Nephron progenitor cell (in vitro differentiated cells): ENCODE results near the gene SPATA9.
"Not testable (repeated sequence)": the region's sequence is repeated elsewhere in the genome, so short reads cannot be mapped to it uniquely, and the experiment has no call there.

ENCODE experiments used
- DNase-seq: peaks from one replicate; pipeline ENCODE4 v3.0.0; 2021
- H3K27ac Mint-ChIP-seq: 2 replicates; pipeline ENCODE4 v1.8.0; 2021; ENCODE audit warnings: mild to moderate bottlenecking, moderate library complexity, mixed read lengths
- H3K27me3 Mint-ChIP-seq: 2 replicates; pipeline ENCODE4 v1.8.0; 2021; ENCODE audit warnings: mild to moderate bottlenecking, low read depth, mixed read lengths; ENCODE audit not compliant: poor library complexity
- H3K36me3 Mint-ChIP-seq: 2 replicates; pipeline ENCODE4 v1.8.0; 2021; ENCODE audit warnings: low read depth, mixed read lengths
- H3K4me1 Mint-ChIP-seq: 2 replicates; pipeline ENCODE4 v1.8.0; 2021; ENCODE audit warnings: mixed read lengths
- H3K4me3 Mint-ChIP-seq: 2 replicates; pipeline ENCODE4 v1.8.0; 2021; ENCODE audit warnings: mild to moderate bottlenecking, moderate library complexity, mixed read lengths
- H3K9me3 Mint-ChIP-seq: 2 replicates; pipeline ENCODE4 v1.8.0; 2021; ENCODE audit warnings: mild to moderate bottlenecking, moderate library complexity, mixed read lengths
- CTCF ChIP-seq: fragments of 200-600 bp; sonication (generic); IDR thresholded peaks from 2 replicates; pipeline ENCODE4 v1.5.0; 2021; ENCODE audit warnings: antibody characterized with exemption

Gene SPATA9

GRCh38 chr5:95644351-95645042, 38.3 kb downstream of the SPATA9 start:
- H3K36me3 Mint-ChIP-seq, result no peaks in the 10 kb centered on the region
- H3K9me3 Mint-ChIP-seq, result no peaks in the 10 kb centered on the region
- TF ChIP-seq CTCF, result peak; percentile 63
- H3K4me1 Mint-ChIP-seq, result peaks cover 10% of the 10 kb centered on the region
- no peaks in the 10 kb centered on the region for H3K27me3 Mint-ChIP-seq
- H3K27ac Mint-ChIP-seq, result no peak overlapping the region
- H3K4me3 Mint-ChIP-seq, result no peak overlapping the region
- DNase-seq, result peak; percentile 27

GRCh38 chr5:95643152-95643551, 39.6 kb downstream of the SPATA9 start:
- Mint-ChIP-seq H3K27ac (no peak overlapping the region), H3K4me3 (no peak overlapping the region), H3K36me3 (no peaks in the 10 kb centered on the region), H3K27me3 (peaks cover 2% of the 10 kb centered on the region), H3K4me1 (peaks cover 9% of the 10 kb centered on the region), H3K9me3 (no peaks in the 10 kb centered on the region)
- DNase-seq, result no peak
- no peak for TF ChIP-seq CTCF

GRCh38 chr5:95641741-95642220, 41.0 kb downstream of the SPATA9 start:
- no peak overlapping the region for H3K27ac Mint-ChIP-seq
- H3K27me3 Mint-ChIP-seq, result peaks cover 2% of the 10 kb centered on the region
- peaks cover 5% of the 10 kb centered on the region for H3K4me1 Mint-ChIP-seq
- no peak overlapping the region for H3K4me3 Mint-ChIP-seq
- H3K9me3 Mint-ChIP-seq, result no peaks in the 10 kb centered on the region
- no peaks in the 10 kb centered on the region for H3K36me3 Mint-ChIP-seq
- DNase-seq, result no peak
- TF ChIP-seq CTCF, result no peak

- Mint-ChIP-seq H3K36me3 (no peaks in the 10 kb centered on the region), H3K9me3 (peaks cover 2% of the 10 kb centered on the region), H3K4me1 (peaks cover 5% of the 10 kb centered on the region), H3K4me3 (no peak overlapping the region), H3K27ac (no peak overlapping the region), H3K27me3 (peaks cover 2% of the 10 kb centered on the region)
- TF ChIP-seq CTCF, result no peak
- no peak for DNase-seq
Observed at GRCh38 chr5:95638632-95639031, 44.2 kb downstream of the SPATA9 start.

- no peaks in the 10 kb centered on the region for H3K36me3 Mint-ChIP-seq
- no peak for TF ChIP-seq CTCF
- no peak overlapping the region for H3K27ac Mint-ChIP-seq
- no peaks in the 10 kb centered on the region for H3K4me1 Mint-ChIP-seq
- peaks cover 2% of the 10 kb centered on the region for H3K27me3 Mint-ChIP-seq
- no peak overlapping the region for H3K4me3 Mint-ChIP-seq
- DNase-seq, result no peak
- H3K9me3 Mint-ChIP-seq, result peaks cover 10% of the 10 kb centered on the region
Observed at GRCh38 chr5:95634081-95634480, 48.7 kb downstream of the SPATA9 start.

GRCh38 chr5:95633671-95634070, 49.1 kb downstream of the SPATA9 start:
- Mint-ChIP-seq H3K27ac (no peak overlapping the region), H3K27me3 (peaks cover 2% of the 10 kb centered on the region), H3K9me3 (peaks cover 11% of the 10 kb centered on the region), H3K4me3 (no peak overlapping the region), H3K4me1 (no peaks in the 10 kb centered on the region), H3K36me3 (no peaks in the 10 kb centered on the region)
- no peak for DNase-seq
- no peak for TF ChIP-seq CTCF

- peaks cover 11% of the 10 kb centered on the region for H3K9me3 Mint-ChIP-seq
- DNase-seq, H3K4me1 Mint-ChIP-seq, H3K36me3 Mint-ChIP-seq, H3K4me3 Mint-ChIP-seq, H3K27me3 Mint-ChIP-seq, H3K27ac Mint-ChIP-seq: not testable (repeated sequence)
Observed at GRCh38 chr5:95632942-95633341, 49.8 kb downstream of the SPATA9 start.
